Measurements from ENCODE around the gene CTIF.

Gene CTIF

DNA sequence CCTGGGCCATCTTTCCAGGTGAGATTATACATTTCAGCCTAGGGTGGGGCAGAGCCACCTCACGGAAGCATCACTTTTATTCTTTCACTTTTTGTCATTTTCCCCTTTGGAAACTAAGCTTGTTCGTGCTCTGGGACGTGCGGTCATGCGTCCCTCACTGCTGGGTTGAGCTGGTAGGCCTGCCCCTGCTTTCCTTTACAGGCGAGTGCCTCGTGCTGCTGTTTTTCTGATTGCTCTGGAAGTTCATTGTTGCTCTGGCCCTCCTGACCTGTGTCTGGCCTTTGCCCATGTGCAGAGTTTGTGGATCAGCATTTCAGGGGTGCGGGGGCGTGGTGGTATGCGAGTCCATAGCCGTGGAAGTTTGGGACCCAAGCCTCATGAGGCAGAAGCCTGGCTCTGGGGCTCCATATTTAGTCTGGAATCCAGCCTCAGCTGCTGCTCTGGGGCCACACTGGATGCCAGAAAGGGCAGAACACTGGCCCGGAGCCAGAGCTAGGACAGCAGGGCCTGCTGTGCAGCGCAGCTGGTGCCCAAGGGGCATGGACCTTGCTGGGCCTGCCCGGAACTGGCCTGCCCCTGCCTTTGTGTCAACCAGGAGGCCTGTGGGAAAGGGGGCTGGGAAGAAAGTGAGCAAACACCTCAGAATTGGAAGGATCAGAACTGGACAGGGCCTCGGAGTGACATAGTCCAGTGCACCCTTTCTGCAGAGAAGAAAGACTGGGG, 51.1 kb downstream of the CTIF start:
- Histone ChIP-seq H2AFZ (no peak overlapping the region), H3K4me2 (ENCODE audit: low read length) (no peak overlapping the region), H3K4me3 (ENCODE audit: low read depth, low read length) (no peak overlapping the region), H3K79me2 (peaks cover 27% of the 10 kb centered on the region), H3K36me3 (ENCODE audit: control insufficient read depth, insufficient read depth, low read length) (no peaks in the 10 kb centered on the region), H3K9ac (no peak overlapping the region), H3K9me3 (ENCODE audit: control insufficient read depth, low read length) (no peaks in the 10 kb centered on the region), H3K27me3 (ENCODE audit: control insufficient read depth, insufficient read depth, low read length) (no peaks in the 10 kb centered on the region), H3K4me1 (no peaks in the 10 kb centered on the region), H3K27ac (no peak overlapping the region)
- TF ChIP-seq, protein P1, sequence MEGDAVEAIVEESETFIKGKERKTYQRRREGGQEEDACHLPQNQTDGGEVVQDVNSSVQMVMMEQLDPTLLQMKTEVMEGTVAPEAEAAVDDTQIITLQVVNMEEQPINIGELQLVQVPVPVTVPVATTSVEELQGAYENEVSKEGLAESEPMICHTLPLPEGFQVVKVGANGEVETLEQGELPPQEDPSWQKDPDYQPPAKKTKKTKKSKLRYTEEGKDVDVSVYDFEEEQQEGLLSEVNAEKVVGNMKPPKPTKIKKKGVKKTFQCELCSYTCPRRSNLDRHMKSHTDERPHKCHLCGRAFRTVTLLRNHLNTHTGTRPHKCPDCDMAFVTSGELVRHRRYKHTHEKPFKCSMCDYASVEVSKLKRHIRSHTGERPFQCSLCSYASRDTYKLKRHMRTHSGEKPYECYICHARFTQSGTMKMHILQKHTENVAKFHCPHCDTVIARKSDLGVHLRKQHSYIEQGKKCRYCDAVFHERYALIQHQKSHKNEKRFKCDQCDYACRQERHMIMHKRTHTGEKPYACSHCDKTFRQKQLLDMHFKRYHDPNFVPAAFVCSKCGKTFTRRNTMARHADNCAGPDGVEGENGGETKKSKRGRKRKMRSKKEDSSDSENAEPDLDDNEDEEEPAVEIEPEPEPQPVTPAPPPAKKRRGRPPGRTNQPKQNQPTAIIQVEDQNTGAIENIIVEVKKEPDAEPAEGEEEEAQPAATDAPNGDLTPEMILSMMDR (IDR thresholded peaks at IDR 0.05): no peak

DNA sequence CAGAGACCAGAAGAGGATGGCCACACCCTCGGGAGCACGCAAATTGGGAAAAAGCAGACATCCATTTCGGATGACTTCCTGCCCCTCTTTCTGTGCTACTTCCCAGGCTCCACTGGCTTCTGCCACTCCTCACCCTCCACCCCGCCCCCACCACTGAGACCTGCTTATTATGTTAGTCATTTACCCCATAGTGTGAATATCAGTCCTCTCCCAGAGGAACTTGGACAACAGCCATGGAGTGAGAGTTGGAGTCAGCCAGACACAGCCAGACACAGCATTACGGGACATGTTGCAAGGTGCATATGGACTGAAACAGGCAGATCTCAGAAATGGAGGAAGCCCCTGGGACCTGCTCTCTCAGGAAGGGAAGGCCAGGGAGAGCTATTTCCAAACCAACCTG, 51.8 kb downstream of the CTIF start:
- Histone ChIP-seq H2AFZ (no peak overlapping the region), H3K27ac (no peak overlapping the region), H3K9ac (no peak overlapping the region), H3K9me3 (ENCODE audit: control insufficient read depth, low read length) (no peaks in the 10 kb centered on the region), H3K36me3 (ENCODE audit: control insufficient read depth, insufficient read depth, low read length) (no peaks in the 10 kb centered on the region), H3K79me2 (peaks cover 27% of the 10 kb centered on the region), H3K4me1 (no peaks in the 10 kb centered on the region), H3K4me2 (ENCODE audit: low read length) (no peak overlapping the region), H3K4me3 (ENCODE audit: low read depth, low read length) (no peak overlapping the region), H3K27me3 (ENCODE audit: control insufficient read depth, insufficient read depth, low read length) (no peaks in the 10 kb centered on the region)
- TF ChIP-seq, protein P1 (IDR thresholded peaks at IDR 0.05): no peak

GRCh38 chr18:48592540-48593171, 53.8 kb downstream of the CTIF start:
- Histone ChIP-seq H3K4me1 (no peaks in the 10 kb centered on the region), H3K79me2 (peaks cover 32% of the 10 kb centered on the region), H3K9ac (no peak overlapping the region), H3K4me3 (ENCODE audit: low read depth, low read length) (no peak overlapping the region), H3K36me3 (ENCODE audit: control insufficient read depth, insufficient read depth, low read length) (no peaks in the 10 kb centered on the region), H3K9me3 (ENCODE audit: control insufficient read depth, low read length) (no peaks in the 10 kb centered on the region), H3K27ac (no peak overlapping the region), H2AFZ (no peak overlapping the region), H3K4me2 (ENCODE audit: low read length) (no peak overlapping the region), H3K27me3 (ENCODE audit: control insufficient read depth, insufficient read depth, low read length) (no peaks in the 10 kb centered on the region)
- TF ChIP-seq, protein P1 (IDR thresholded peaks at IDR 0.05): no peak

- no peaks in the 10 kb centered on the region for H3K9me3 ChIP-seq (ENCODE audit: control insufficient read depth, low read length)
- H3K4me2 ChIP-seq (ENCODE audit: low read length): no peak overlapping the region
- H3K27ac ChIP-seq: no peak overlapping the region
- no peak overlapping the region for H3K4me3 ChIP-seq (ENCODE audit: low read depth, low read length)
- H3K36me3 ChIP-seq (ENCODE audit: control insufficient read depth, insufficient read depth, low read length): no peaks in the 10 kb centered on the region
- TF ChIP-seq, protein P1 (IDR thresholded peaks at IDR 0.05): no peak
- no peaks in the 10 kb centered on the region for H3K27me3 ChIP-seq (ENCODE audit: control insufficient read depth, insufficient read depth, low read length)
- no peaks in the 10 kb centered on the region for H3K4me1 ChIP-seq
- no peak overlapping the region for H3K9ac ChIP-seq
- H3K79me2 ChIP-seq: peaks cover 27% of the 10 kb centered on the region
- H2AFZ ChIP-seq: no peak overlapping the region
Observed at GRCh38 chr18:48594471-48595094, 55.8 kb downstream of the CTIF start.
